Measurements from ENCODE around the gene PPM1H.

PPM1H gene

GRCh38 chr12:62799766-62800406, 135.1 kb downstream of the PPM1H start:
- no peak for DNase-seq (ENCODE audit: low spot score)

GRCh38 chr12:62799126-62799736, 135.7 kb downstream of the PPM1H start:
- peak; percentile 44 for DNase-seq (ENCODE audit: low spot score)

- no peak for DNase-seq (ENCODE audit: low spot score)
Observed at GRCh38 chr12:62794218-62794583, 140.7 kb downstream of the PPM1H start.

- peak; percentile 75 for DNase-seq (ENCODE audit: low spot score)
Observed at GRCh38 chr12:62793256-62794217, 141.4 kb downstream of the PPM1H start.

GRCh38 chr12:62792236-62792870, 142.6 kb downstream of the PPM1H start:
- no peak for DNase-seq (ENCODE audit: low spot score)

- DNase-seq (ENCODE audit: low spot score), result no peak
Observed at GRCh38 chr12:62789851-62790250, 145.1 kb downstream of the PPM1H start.

- DNase-seq (ENCODE audit: low spot score), result no peak
Observed at GRCh38 chr12:62787611-62788010, 147.3 kb downstream of the PPM1H start.

GRCh38 chr12:62787023-62787422, 147.9 kb downstream of the PPM1H start:
- no peak for DNase-seq (ENCODE audit: low spot score)

- no peak for DNase-seq (ENCODE audit: low spot score)
Observed at GRCh38 chr12:62785941-62786559, 148.9 kb downstream of the PPM1H start.

- no peak for DNase-seq (ENCODE audit: low spot score)
Observed at GRCh38 chr12:62784576-62784975, 150.4 kb downstream of the PPM1H start.

GRCh38 chr12:62783881-62784280, 151.1 kb downstream of the PPM1H start:
- DNase-seq (ENCODE audit: low spot score), result no peak

GRCh38 chr12:62781136-62781880, 153.6 kb downstream of the PPM1H start:
- DNase-seq (ENCODE audit: low spot score), result no peak

GRCh38 chr12:62779488-62779887, 155.5 kb downstream of the PPM1H start:
- no peak for DNase-seq (ENCODE audit: low spot score)

GRCh38 chr12:62778187-62778586, 156.8 kb downstream of the PPM1H start:
- DNase-seq (ENCODE audit: low spot score), result no peak

GRCh38 chr12:62776997-62777396, 158.0 kb downstream of the PPM1H start:
- no peak for DNase-seq (ENCODE audit: low spot score)

- DNase-seq (ENCODE audit: low spot score), result no peak
Observed at GRCh38 chr12:62776575-62776974, 158.4 kb downstream of the PPM1H start.

GRCh38 chr12:62774794-62775193, 160.2 kb downstream of the PPM1H start:
- no peak for DNase-seq (ENCODE audit: low spot score)

GRCh38 chr12:62772416-62772955, 162.5 kb downstream of the PPM1H start:
- DNase-seq (ENCODE audit: low spot score), result no peak

- no peak for DNase-seq (ENCODE audit: low spot score)
Observed at GRCh38 chr12:62771828-62772227, 163.1 kb downstream of the PPM1H start.

GRCh38 chr12:62770381-62770780, 164.6 kb downstream of the PPM1H start:
- DNase-seq (ENCODE audit: low spot score), result no peak

GRCh38 chr12:62769076-62769619, 165.8 kb downstream of the PPM1H start:
- no peak for DNase-seq (ENCODE audit: low spot score)
